GM19455 (cell line): ENCODE measurements around the gene PTX3.

ENCODE experiments used
- ATAC-seq: cut with Tn5 transposase; IDR thresholded peaks from one replicate; pipeline ENCODE4 v1.9.1; 2021; ENCODE audit not compliant: unreplicated experiment

Gene PTX3

DNA sequence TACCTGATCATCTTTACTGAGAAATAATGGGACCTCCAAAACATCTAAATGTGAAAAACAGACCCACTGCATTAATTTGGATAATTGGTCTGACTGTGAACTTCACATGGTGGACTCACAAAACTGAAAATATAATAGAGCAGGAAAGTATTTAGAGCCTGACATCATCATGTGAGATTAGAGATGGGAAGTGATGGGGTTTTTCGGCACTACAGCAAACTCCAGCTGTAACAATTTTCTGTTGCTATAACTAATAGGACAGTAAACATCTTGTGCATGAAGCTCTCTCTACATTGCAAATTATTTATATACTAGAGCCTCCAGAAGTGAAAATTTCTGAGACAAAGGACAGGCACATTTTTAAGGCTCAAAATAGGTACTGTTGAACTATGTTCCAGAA is 34.4 kb downstream of the PTX3 start:
- no peak for ATAC-seq

DNA sequence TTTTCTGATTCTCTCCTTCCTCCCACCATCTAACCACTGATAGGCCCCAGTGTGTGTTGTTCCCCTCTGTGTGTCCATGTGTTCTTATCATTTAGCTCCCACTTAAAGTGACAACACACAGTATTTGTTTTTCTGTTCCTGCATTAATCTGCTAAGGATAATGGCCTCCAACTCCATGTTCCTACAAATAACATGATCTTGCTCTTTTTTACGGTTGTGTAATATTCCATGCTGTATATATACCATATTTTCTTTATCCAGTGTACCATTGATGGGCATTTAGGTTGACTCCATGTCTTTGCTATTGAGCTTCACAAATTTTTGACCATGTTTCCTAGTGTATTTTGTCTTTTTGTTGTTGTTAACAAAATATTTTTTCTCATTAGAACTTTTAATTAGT is 36.0 kb downstream of the PTX3 start:
- no peak for ATAC-seq

DNA sequence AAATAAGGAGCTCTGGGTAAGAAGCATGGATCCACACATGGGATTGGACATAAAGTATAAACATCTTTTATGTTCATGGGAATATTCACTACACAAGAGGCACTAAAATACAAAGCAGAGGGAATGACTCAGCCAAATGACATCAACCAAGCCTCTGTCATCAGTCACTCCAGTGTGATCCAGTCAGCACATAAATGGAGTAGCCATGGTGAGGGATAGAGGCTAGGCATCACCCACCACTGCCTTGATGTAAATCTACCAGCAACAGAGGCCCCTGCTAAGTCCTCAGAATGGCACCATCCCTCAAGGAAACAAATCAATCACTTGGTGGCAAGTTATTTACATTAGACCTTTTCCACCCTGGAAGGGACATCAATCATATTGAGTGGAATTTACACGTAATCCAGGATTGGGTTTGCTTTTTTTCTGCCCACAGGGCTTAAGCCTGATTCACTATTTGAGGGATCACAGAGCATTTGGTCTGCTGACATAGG is 39.3 kb downstream of the PTX3 start:
- no peak for ATAC-seq

DNA sequence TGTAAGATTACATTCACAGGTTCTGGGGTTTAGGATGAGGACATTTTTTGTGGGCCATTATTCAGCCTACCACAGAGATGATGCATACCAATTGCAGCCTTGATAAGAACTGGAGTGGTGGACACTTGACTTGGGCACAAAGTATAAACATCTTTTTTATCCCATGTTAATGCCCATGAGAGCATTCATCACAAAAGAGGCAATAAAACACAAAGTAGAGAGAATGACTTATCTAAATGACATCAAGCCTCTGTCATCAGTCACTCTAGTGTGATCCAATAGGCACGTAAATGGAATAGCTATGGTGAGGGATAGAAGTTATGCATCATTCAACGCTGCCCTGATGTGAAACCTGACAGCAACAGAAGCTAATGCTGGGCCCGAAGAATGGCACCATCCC is 40.8 kb downstream of the PTX3 start:
- ATAC-seq = no peak

DNA sequence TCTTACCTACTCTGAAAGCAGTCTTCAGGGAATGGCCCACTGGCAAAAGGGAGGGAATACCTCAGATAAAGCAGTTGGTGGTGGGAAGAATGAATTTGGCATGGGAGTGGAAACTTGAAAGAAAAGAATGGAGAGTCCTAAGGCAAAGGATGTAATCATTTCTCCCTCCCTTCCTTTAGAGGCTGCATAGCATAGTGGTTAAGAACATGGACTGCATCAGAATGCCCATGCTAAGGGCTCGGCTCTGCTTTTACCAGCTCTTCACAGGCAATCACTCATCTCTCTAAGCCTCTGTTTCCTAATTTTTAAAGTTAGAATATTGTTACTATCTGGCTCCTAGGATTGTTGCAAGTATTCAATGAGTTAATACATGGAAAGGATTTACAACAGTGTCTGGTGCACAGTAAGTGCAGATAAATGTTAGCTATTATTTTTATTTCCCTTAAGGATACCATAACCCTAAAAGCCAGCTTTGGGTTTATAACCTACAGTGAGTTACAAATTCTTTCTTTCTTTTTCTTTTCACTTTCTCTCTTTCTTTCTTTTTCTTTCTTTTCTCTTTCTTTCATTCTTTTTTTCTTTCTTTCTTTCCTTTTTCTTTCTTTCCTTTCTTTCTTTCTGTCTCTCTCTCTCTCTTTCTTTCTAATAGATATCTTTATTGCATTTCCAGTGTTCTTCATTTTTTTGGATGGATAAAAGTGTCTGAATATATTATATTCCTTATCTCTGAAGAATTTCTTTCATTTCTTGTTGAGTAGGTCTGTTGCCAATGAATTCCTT is 43.0 kb downstream of the PTX3 start:
- ATAC-seq = no peak

DNA sequence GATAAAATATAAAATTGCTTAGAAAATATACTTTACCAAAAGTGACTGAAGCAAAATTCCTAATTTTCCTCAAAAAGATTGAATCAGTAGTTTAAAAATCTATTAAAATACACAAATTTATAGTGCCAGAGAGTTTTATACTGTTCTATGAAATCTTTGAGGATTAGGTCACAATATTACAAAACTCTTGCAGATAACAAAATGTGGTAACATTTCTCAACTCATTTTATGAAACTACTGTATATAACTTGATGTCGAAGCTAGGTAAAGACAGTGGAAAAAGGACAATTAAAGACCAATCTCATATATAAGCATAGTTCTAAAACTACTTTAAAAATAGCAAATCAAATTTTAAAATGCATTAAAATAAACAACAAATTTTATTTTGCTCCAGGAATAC is 50.7 kb downstream of the PTX3 start:
- no peak for ATAC-seq

DNA sequence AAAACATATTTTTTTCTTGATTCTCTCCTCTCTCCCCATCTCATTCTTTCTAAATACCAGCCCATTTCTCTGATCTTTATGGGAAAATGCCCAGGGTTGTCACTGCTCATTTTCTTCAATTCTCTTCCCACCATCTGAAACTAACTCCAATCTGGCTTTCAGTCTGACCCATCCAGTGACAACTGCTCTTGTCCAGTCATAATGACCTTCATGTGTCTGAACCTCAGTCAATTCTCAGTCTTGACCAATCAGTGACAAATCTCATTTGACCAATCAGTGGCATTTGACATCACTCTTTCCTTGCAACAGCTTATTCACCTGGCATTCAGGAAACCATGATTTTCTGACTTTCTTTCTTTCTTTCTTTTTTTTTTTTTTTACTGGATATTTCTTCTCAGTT is 51.5 kb downstream of the PTX3 start:
- no peak for ATAC-seq

DNA sequence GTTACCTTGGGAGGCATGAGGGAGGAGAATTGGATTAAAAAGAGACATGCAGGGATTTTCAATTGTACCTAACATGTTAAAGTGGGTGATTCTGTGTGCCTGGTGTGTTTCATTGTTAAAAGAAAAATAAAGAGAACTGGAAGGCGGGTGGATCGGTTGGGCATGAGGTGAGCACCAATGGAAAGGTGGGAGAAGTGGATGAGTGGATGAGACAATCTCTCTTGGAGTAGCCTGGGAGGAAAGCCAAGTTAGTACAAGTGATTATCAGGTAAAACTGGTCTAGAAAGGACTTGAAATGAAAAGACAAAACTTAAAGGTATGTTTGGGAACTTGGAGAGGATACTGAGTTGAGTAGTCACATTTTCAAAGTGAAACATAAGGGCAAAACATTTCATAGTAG is 54.5 kb downstream of the PTX3 start:
- no peak for ATAC-seq
